Uterus (tissue), 4 donors: ENCODE data around the gene IL17B. TPM values are rescaled to one million over a fixed set of nuclear protein-coding genes. Genes with fewer than 3 reads are reported as not detected.
A peak's percentile ranks its signal among the peaks of the same experiment; 100 is the strongest.

Source experiments
- DNase-seq, 2 donors: peaks; one replicate each; pipeline ENCODE4 v3.0.0-alpha.2; 2019 to 2020
- H3K27ac ChIP-seq, 2 donors: fragments of 200-600 bp; sonication (generic); 1 replicate in 1 of 2; 2 replicates in 1 of 2; pipeline ENCODE4 v1.5.1; 2016 to 2018
- H3K27me3 ChIP-seq, 2 donors: fragments of 200-600 bp; sonication (generic); one replicate each; pipeline ENCODE4 v1.5.1; 2018 to 2019; ENCODE audit warnings: control low read depth in 1 of 2
- H3K36me3 ChIP-seq, 2 donors: fragments of 200-600 bp; sonication (generic); one replicate each; pipeline ENCODE4 v1.5.1; 2019; ENCODE audit warnings: control low read depth in 1 of 2
- H3K4me1 ChIP-seq, 2 donors: fragments of 200-600 bp; sonication (generic); one replicate each; pipeline ENCODE4 v1.5.1; 2018 to 2019; ENCODE audit warnings: control low read depth in 1 of 2
- H3K4me3 ChIP-seq, 2 donors: fragments of 200-600 bp; sonication (generic); 1 replicate in 1 of 2; 2 replicates in 1 of 2; pipeline ENCODE4 v1.5.1; 2018 to 2019; ENCODE audit warnings: mild to moderate bottlenecking in 1 of 2
- H3K9me3 ChIP-seq, 2 donors: fragments of 200-600 bp; sonication (generic); one replicate each; pipeline ENCODE4 v1.5.1; 2019; ENCODE audit warnings: control low read depth in 1 of 2
- CTCF ChIP-seq, 4 experiments: fragments of 200-600 bp in 2 of 4; fragments of 450-650 bp in 2 of 4; sonication (generic) in 2 of 4; IDR thresholded peaks; one replicate each; pipeline ENCODE4 v1.5.1; 2016 to 2019; ENCODE audit warnings: antibody characterized with exemption in 4 of 4, mild to moderate bottlenecking in 2 of 4, moderate library complexity in 1 of 4
- POLR2A ChIP-seq, 2 donors: fragments of 450-650 bp; IDR thresholded peaks; one replicate each; pipeline ENCODE4 v1.6.1; 2016; ENCODE audit warnings: antibody characterized with exemption in 2 of 2, mild to moderate bottlenecking in 1 of 2, moderate library complexity in 1 of 2
- intact Hi-C: fragments of 100-400 bp; cut with DNase I; formaldehyde crosslinking; loops from one replicate; pipeline ENCODE4 v1.15.1; 2023; ENCODE audit warnings: low total_unique reads
- total RNA-seq, 4 donors: library from RNA; depleted of rRNA in 3 of 4; stranded (reverse); fragments of >200 nt in 3 of 4; gene quantifications; one replicate each; pipeline versions ENCODE4 v1.1.0 to v1.2.4, GENCODE V29; 2014 to 2023
- donor health status: DM: yes; HTN: yes; CAD: no.

IL17B gene
- total RNA-seq, 4 donors from 2014 or later, result 1.6 to 2.3 TPM; not detected in 2

GRCh38 chr5:149379818-149380374 is 804 bp upstream of the IL17B start:
- Histone ChIP-seq H3K27me3 (no peaks in the 10 kb centered on the region), H3K4me3 (no peak overlapping the region), H3K36me3 (no peaks in the 10 kb centered on the region), H3K27ac (peak overlapping the region; percentile 93 to 95), H3K9me3 (no peaks in the 10 kb centered on the region), H3K4me1 (peaks cover 7 to 9% of the 10 kb centered on the region in 2 donors)
- intact Hi-C loops, result loop anchor here (5.0 kb wide), 2 partner anchors 37 to 52 kb away; no protein-coding TSS in a partner anchor
- TF ChIP-seq POLR2A (IDR thresholded peaks at IDR 0.05) (no peak), CTCF (IDR thresholded peaks at IDR 0.05) (no peak)
- DNase-seq, result no peak

- no peaks in the 10 kb centered on the region for H3K36me3 ChIP-seq
- no peaks in the 10 kb centered on the region for H3K9me3 ChIP-seq
- peak overlapping the region; percentile 93 to 95 for H3K27ac ChIP-seq
- intact Hi-C loops, result no loop called here
- peaks cover 6 to 9% of the 10 kb centered on the region in 2 donors for H3K4me1 ChIP-seq
- TF ChIP-seq POLR2A (IDR thresholded peaks at IDR 0.05) (no peak), CTCF (IDR thresholded peaks at IDR 0.05) (no peak)
- H3K4me3 ChIP-seq, result no peak overlapping the region
- no peaks in the 10 kb centered on the region for H3K27me3 ChIP-seq
- DNase-seq, result no peak
These were observed 761 bp downstream of the IL17B start for GRCh38 chr5:149378241-149378820.

- Histone ChIP-seq H3K4me3 (no peak overlapping the region), H3K27ac (no peak overlapping the region), H3K36me3 (no peaks in the 10 kb centered on the region), H3K9me3 (no peaks in the 10 kb centered on the region), H3K27me3 (no peaks in the 10 kb centered on the region), H3K4me1 (peaks cover 0 to 3% of the 10 kb centered on the region in 2 donors)
- TF ChIP-seq CTCF (IDR thresholded peaks at IDR 0.05), result no peak
- no peak for TF ChIP-seq POLR2A (IDR thresholded peaks at IDR 0.05)
- peak in 1 of 2 donors; percentile 15 for DNase-seq
- intact Hi-C loops, result no loop called here
These were observed 2.2 kb downstream of the IL17B start for GRCh38 chr5:149376711-149377447.

- Histone ChIP-seq H3K27ac (no peak overlapping the region), H3K4me3 (no peak overlapping the region), H3K9me3 (no peaks in the 10 kb centered on the region), H3K27me3 (no peaks in the 10 kb centered on the region), H3K4me1 (no peaks in the 10 kb centered on the region), H3K36me3 (no peaks in the 10 kb centered on the region)
- DNase-seq, result peak in 1 of 2 donors; percentile 13
- intact Hi-C loops, result no loop called here
- TF ChIP-seq POLR2A (IDR thresholded peaks at IDR 0.05) (no peak), CTCF (IDR thresholded peaks at IDR 0.05) (no peak)
These were observed 3.0 kb downstream of the IL17B start for GRCh38 chr5:149376104-149376503.

GRCh38 chr5:149375434-149375833 is 3.7 kb downstream of the IL17B start:
- no peaks in the 10 kb centered on the region for H3K9me3 ChIP-seq
- intact Hi-C loops, result no loop called here
- H3K4me3 ChIP-seq, result no peak overlapping the region
- H3K36me3 ChIP-seq, result no peaks in the 10 kb centered on the region
- no peak for DNase-seq
- no peak overlapping the region for H3K27ac ChIP-seq
- TF ChIP-seq POLR2A (IDR thresholded peaks at IDR 0.05) (no peak), CTCF (IDR thresholded peaks at IDR 0.05) (no peak)
- H3K27me3 ChIP-seq, result no peaks in the 10 kb centered on the region
- H3K4me1 ChIP-seq, result no peaks in the 10 kb centered on the region
